ENCODE measurements around the gene IGFBP4.

- TF ChIP-seq CTCF (IDR thresholded peaks at IDR 0.05) (no peak), POLR2A (IDR thresholded peaks at IDR 0.05) (no peak)
Measured at GRCh38 chr17:40483679-40484078, 40.4 kb downstream of the IGFBP4 start.

Measured in heart left ventricle (tissue), 13 donors.